HG02943 (cell line): Measurements from ENCODE around the gene CLK4.

Experiments used
- ATAC-seq: cut with Tn5 transposase; IDR thresholded peaks from one replicate; pipeline ENCODE4 v1.9.1; 2021; ENCODE audit warnings: mild to moderate bottlenecking, low read depth, moderate library complexity; ENCODE audit not compliant: unreplicated experiment

CLK4 gene

DNA sequence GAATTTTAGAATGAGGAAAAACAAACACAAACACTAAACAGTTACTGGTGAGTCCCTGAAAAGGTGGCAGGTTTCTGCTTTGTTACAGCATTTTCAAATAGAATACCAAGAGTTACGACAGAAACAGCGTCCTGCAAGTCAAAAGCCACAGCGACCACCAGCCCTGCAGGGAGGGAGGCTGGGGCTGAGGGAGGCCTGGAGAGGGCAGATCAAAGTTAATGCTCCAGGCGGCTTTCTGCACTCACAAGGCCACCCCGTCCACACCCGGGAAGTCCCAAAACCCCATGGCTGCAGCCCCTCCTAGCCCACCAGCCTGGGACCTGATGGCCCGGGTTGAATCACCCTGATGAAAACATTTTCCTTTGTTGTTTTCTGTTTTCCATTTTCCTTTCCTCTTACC is 65.9 kb downstream of the CLK4 start:
- ATAC-seq, result no peak

DNA sequence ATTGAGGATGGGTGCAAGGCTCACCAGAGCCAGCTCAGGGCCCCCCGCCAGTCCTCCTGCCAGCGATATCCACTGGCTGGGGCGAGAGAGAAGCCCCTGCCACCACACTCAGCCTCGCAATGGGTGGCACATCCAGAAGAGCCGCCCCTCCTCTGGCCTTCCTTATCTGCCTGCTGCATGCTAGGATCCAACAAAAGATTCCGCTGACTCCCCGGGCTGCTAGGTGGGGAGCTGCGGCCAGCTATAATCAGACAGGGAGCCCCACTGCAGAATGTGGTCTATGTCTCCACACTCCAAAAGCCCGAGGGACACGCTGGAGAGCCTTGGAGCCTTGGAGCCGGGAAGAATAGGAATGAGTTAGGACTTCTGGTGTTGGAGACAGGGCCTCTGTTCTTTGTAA is 69.4 kb downstream of the CLK4 start:
- no peak for ATAC-seq

DNA sequence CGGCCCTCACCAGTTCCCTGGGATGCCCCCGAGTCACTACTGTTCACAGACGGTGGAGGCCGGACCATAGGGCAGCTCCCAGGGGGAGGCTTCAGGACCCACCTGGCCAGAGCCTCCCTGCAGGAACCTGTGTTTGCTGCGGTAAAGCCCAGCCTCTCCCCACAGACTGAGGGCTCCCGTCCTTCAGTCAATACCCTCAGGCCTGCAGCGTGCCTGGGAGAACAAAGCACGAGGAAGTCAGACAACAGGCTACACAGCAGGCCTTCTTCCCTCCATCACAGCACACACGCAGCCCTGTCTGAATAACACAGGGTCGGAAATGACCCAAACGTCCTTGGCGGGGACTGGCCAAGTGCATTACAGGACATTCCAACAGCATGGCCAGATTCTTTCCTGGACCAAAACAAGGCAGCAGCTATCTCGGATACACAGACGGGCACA is 71.1 kb downstream of the CLK4 start:
- no peak for ATAC-seq

DNA sequence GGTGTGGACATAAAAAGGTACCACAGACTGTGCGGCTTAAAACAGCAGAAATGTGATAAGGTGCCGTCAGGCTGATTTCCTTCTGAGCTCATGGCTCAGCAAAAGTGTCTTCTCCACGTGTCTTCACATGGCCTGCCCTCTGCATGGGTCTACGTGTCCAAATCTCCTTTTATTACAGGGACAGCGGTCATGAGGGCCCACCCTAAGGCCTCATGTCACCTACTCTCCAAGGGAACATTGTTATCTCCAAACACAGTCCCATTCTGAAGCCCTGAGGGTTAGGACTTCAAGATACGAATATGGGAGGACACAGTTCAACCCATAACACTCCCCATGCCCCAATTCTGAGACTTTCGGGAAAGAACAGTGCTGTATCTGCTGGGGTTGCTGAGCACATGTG is 71.8 kb downstream of the CLK4 start:
- ATAC-seq, result no peak

DNA sequence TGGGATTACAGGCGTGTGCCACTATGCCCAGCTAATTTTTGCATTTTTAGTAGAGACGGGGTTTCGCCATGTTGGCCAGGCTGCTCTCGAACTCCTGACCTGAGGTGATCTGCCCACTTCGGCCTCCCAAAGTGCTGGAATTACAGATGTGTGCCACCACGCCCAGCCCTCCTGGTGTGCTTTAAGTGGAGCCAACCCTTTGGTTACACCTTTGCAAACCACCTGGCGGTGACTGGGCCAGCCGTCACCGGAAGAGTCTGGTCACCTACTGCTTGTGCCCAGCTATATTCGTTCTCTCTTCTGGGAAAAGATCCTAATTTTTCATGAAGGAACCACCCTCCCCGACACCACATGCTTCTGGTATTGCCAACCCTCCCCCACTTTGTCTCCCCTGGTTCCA is 72.5 kb downstream of the CLK4 start:
- ATAC-seq, result no peak

DNA sequence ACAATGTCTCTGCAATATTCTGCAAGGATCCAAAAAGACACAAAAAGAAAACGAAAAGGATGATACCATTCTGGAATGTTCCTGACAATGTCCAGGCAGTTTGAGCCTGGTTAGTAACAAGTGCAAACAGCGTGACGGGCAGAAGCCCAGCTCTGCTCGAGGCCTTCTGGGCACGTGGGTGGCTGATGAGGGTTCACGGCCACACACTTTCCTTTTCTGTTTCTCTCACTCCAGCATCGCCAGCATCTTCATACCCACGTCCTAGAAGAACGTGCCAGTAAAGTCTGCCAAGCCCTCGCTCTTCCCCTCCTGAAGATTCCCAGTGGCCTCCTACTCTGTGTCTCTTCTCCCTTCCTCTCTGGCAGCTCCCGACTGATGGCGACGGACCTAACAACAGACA is 73.3 kb downstream of the CLK4 start:
- ATAC-seq, result no peak
